ENCODE measurements around the gene ASB7.

GRCh38 chr15:100692671-100693070 is 90.3 kb downstream of the ASB7 start:
- TF ChIP-seq CTCF (IDR thresholded peaks at IDR 0.05) = no peak
- no peak for TF ChIP-seq EZH2 (IDR thresholded peaks at IDR 0.05)
